NCI-H2227 (cell line): ENCODE data around the gene AGXT.

ENCODE experiments used
- DNase-seq: peaks from one replicate; lab custom pipeline; 2025; ENCODE audit not compliant: unreplicated experiment; lab: John Stamatoyannopoulos, UW

Gene AGXT

DNA sequence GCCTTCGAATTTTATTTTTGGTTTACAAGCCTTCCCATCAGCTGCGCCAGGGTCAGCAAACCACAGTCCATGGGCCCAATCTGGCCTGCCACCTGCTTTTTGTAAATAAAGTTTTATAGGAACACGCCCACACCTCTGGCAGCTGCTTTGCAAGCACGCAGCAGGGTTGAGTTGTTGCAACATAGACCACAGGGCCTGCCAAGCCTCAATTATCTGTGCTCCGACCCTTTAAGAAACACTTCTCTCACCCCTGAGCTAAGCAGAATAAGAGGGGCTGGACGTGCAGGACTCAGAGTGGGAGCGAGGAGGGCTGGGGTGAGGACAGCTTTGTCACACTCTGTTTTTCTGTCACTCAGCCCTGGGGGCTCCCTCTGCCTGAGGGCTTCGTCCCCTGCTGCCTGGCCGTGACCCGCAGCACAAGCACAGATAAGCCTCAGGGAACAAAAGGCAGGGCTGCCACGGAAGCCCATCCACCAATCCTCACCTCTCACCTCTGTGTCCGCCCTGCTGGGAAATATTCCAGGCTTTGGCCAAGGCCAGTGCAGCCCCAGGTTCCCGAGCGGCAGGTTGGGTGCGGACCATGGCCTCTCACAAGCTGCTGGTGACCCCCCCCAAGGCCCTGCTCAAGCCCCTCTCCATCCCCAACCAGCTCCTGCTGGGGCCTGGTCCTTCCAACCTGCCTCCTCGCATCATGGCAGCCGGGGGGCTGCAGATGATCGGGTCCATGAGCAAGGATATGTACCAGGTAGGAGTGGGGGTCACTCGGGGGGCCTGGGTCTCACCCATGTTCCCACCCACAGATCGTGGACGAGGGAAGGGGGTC lies at the start of gene AGXT:
AGXT (plus strand) TSS at position 539 of the 823 bp plus-strand sequence; CDS start at position 581, 42 bp downstream.
- no peak for DNase-seq

- DNase-seq = peak; percentile 73
Measured at GRCh38 chr2:240819126-240819857, 49.3 kb upstream of the AGXT start.

GRCh38 chr2:240819858-240820606 lies 48.6 kb upstream of the AGXT start, which contains the start of gene KIF1A:
Gene KIF1A, minus strand, starts transcription at chr2:240820219. Its CDS starts 22,467 bp downstream, at chr2:240797752.
- peak; percentile 96 for DNase-seq

- DNase-seq = peak; percentile 85
Measured at GRCh38 chr2:240820607-240821428, 47.8 kb upstream of the AGXT start.

DNA sequence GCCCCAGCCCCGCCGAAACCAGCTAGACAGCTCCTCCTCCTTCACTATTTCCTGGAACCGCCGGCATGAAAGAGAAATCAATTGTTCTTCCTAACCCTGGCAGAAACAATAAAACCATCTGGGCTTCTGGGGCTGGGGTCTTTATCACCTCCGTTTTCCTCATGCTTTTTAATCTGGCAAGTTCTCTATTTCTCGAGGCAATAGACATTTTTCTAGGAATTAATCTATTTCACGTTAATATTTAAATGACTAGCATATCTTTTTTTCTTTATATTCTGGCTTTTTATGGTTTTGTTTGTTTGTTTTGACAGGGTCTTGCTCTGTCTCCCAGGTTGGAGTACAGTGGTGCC lies 47.2 kb upstream of the AGXT start:
- DNase-seq = no peak

DNA sequence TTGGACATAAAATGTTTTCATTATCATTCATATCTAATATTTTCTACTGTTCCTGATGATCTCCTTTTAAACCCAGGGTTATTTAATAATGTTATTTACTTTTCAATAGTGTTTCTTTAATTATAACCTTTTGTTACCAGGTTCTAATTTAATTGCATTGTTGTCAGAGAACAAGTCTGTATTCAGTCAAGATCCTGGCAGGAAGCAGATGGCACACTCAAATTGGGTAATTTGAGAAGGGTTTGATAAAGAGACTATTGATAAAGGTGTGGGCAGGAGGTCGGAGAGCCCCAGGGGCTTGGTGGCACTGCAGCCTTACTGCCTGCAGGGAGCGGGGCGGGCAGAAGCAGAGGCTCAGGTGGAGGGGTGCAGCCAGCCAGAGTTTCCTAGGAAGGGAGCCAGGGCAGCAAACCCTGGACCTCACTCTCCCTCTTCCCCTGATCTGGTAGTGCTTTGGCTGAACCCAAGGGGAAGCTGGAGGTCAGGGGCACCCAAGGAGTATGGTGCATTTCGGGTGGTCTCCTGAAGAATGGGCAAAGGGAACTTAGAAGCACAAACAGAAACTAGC lies 46.3 kb upstream of the AGXT start:
- DNase-seq = no peak

- no peak for DNase-seq
Measured at GRCh38 chr2:240823449-240824336, 44.9 kb upstream of the AGXT start.

DNA sequence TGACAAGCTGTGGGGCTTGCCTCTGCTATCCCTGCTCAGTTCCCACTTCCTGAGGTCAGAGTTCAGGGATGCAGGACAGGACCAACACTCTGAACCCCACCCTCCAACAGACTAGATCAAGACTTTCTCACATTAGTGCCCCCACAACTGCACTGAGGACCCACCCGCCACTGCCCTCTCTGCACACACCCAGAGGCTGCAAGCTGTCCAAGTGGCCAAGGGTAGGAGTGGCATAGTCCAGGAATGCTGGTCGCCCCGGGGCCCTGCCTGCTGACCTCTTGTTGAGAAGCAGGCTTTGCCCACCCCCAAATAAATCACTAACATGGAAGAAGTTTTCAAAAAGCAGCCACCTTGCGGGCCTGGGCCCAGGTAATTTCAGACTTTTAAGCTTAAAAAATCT lies 43.1 kb upstream of the AGXT start:
- no peak for DNase-seq

- peak; percentile 37 for DNase-seq
Measured at GRCh38 chr2:240831594-240832204, 36.9 kb upstream of the AGXT start.

DNA sequence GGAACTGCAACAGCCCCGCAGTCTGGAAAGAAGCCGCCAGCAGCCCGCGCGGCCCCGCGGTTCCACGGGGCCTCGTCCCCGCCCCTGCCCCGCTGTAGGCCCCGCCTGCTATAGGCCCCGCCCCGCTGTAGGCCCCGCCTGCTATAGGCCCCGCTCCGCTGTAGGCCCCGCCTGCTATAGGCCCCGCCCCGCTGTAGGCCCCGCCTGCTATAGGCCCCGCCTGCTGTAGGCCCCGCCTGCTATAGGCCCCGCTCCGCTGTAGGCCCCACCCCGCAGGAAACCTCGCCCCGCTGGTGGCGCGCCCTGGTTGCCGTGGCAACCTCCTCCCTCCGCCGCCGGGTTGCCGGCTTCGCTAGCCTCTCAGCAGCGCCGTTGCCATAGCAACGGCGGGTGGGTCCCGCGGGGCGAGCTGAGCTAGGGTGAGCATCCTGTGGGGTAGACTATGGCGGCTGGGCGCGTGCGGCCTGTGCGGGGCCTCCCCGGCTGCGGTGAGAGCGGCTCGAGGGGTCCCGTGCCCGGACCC lies 36.4 kb upstream of the AGXT start:
- DNase-seq = peak; percentile 99

DNA sequence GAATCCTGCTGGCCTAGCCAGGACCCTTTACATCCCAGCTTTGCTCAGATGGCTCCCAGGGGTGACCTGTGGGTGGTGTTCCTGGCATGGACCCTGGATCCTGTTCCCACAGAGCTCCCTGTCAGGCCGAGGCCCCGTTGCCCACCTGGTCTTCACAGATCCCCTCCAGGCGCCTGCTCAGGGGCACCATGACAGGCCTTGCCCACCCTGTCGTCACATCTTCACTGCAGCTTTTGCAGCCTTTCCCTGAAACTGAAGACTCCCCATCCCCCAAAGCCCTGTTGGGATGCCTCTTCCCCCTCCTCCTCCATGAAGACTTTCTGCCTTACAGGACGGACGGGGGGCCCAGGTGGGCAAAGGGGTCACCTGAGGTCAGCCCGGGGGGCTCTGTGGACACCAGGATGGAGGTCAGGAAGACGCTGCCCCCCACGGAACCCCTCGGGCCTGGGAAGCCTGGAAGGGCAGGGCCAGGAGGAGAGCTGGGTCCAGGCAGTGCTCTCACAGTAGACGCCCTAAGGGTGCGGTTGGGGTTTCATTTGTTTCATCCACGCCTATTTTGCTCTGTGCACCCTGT lies 35.6 kb upstream of the AGXT start:
- DNase-seq = no peak

DNA sequence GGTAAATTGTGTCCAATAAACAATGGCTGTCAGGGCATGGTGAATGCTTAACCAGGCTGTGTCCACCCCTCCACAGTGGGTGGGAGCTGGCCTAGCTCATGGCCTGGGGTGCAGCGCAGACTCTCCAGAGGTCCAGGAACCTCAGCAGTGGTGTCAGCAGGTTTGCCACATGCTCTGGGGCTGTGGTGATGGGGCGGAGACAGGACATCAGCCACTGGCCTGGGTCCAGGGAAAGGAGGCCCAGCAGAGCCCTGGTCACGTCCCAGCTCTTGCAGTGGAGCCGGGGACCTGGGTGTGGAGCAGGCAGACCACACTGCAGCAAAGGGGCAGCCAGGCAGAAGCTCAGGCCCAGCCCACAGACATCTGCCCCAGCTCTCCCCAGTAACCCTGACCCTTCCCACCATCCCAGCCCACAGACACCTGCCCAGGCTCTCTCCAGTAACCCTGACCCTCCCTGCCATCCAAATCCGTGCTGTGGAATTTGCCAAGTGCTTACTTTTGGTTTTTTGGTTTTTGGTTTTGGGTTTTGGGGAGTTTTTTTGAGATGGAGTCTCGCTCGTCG lies 34.8 kb upstream of the AGXT start:
- no peak for DNase-seq

GRCh38 chr2:240834377-240834975 lies 34.1 kb upstream of the AGXT start:
- no peak for DNase-seq

DNA sequence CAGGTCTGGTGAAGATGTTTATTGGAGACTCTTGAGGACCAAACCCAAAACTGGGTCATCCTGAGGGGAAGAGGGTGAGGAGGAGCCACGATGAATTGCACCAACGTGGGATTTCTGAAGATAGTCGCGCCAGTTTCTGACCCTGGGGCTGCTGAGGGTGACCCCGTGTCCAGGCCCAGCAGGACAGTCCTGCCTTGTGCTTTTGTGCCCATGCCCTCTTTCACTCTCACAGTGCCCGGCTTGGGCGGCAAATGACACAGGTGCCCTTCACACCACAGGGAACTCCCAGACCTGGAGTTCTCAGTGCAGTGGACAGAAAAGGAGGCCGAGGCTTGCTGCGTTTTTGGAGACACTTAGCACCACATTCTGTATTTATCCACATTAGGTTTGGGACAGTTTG lies 33.1 kb upstream of the AGXT start:
- no peak for DNase-seq

DNA sequence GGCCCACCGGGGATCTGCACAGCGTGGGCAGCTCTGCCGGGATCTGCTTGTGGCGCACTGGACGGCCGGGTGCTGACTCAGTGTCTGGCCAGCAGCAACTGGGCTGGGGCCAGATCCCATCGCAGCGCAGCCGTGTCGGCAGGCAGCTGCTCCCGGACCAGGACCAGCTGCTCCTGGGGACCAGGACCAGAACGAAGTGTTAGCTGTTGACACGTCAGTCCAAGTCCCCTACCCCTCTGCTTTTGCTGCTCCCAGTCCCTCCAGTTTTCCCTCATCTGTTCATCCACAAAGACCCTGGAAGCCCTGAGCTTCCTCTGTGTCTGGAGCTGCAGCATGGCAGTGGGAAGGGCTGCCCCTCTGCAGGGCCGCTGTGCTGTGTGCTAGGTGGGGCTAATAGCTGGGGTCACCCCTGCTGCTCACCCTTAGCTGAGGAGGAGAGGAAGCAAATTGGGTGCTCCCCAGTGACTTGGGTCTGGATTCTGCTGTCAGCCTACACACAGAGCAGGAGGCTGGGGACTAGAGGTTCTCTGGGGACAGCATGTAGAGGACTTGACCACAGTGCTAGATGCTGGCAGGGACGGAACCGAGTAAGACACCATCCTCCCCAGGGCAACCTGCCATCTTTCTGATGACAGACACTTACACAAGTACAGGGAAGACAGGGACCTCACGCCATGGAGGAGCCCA lies 31.7 kb upstream of the AGXT start:
- DNase-seq = no peak

GRCh38 chr2:240837621-240838020 lies 31.0 kb upstream of the AGXT start:
- no peak for DNase-seq
